Parathyroid adenoma (tissue), 2 donors: ENCODE data around the gene KLK10.
A peak's percentile ranks its signal among the peaks of the same experiment; 100 is the strongest.

Experiments
- H2AFZ ChIP-seq: fragments of 300-600 bp; sonication (generic); one replicate; pipeline ENCODE4 v1.7.0; 2017; ENCODE audit warnings: antibody characterized with exemption, mild to moderate bottlenecking
- H3K27ac ChIP-seq: fragments of 300-600 bp; sonication (generic); one replicate; pipeline ENCODE4 v1.7.0; 2017
- H3K27me3 ChIP-seq: fragments of 300-600 bp; sonication (generic); one replicate; pipeline ENCODE4 v1.7.0; 2017; ENCODE audit warnings: low read length; ENCODE audit not compliant: control insufficient read depth, insufficient read depth
- H3K36me3 ChIP-seq: fragments of 300-600 bp; sonication (generic); one replicate; pipeline ENCODE4 v1.7.0; 2017; ENCODE audit warnings: low read length; ENCODE audit not compliant: control insufficient read depth, insufficient read depth
- H3K4me1 ChIP-seq: fragments of 300-600 bp; sonication (generic); one replicate; pipeline ENCODE4 v1.7.0; 2017; ENCODE audit warnings: control low read depth
- H3K4me2 ChIP-seq: fragments of 300-600 bp; sonication (generic); one replicate; pipeline ENCODE4 v1.7.0; 2017; ENCODE audit warnings: low read length
- H3K4me3 ChIP-seq: fragments of 300-600 bp; sonication (generic); one replicate; pipeline ENCODE4 v1.7.0; 2017; ENCODE audit warnings: low read depth, low read length
- H3K79me2 ChIP-seq: fragments of 300-600 bp; sonication (generic); one replicate; pipeline ENCODE4 v1.7.0; 2017; ENCODE audit warnings: control low read depth
- H3K9ac ChIP-seq: fragments of 300-600 bp; sonication (generic); one replicate; pipeline ENCODE4 v1.7.0; 2017; ENCODE audit warnings: mild to moderate bottlenecking
- H3K9me3 ChIP-seq: fragments of 300-600 bp; sonication (generic); one replicate; pipeline ENCODE4 v1.7.0; 2017; ENCODE audit warnings: low read length; ENCODE audit not compliant: control insufficient read depth
- CTCF ChIP-seq: fragments of 300-600 bp; sonication (generic); IDR thresholded peaks from one replicate; pipeline ENCODE4 v1.7.0; 2017; ENCODE audit warnings: antibody characterized with exemption, mild to moderate bottlenecking
- donor health status: primary hyperparathyroidism.

KLK10 gene

GRCh38 chr19:51024924-51025323 is 5.4 kb upstream of the KLK10 start:
- no peak for TF ChIP-seq CTCF
- Histone ChIP-seq H3K9ac (no peak overlapping the region), H2AFZ (no peak overlapping the region), H3K79me2 (no peaks in the 10 kb centered on the region), H3K9me3 (no peaks in the 10 kb centered on the region), H3K4me2 (no peak overlapping the region), H3K27ac (no peak overlapping the region), H3K27me3 (no peaks in the 10 kb centered on the region), H3K4me3 (no peak overlapping the region), H3K36me3 (no peaks in the 10 kb centered on the region), H3K4me1 (peaks cover 2% of the 10 kb centered on the region)

GRCh38 chr19:51023946-51024345 is 4.4 kb upstream of the KLK10 start:
- Histone ChIP-seq H3K4me2 (no peak overlapping the region), H3K79me2 (no peaks in the 10 kb centered on the region), H3K9me3 (no peaks in the 10 kb centered on the region), H3K36me3 (no peaks in the 10 kb centered on the region), H2AFZ (no peak overlapping the region), H3K27me3 (no peaks in the 10 kb centered on the region), H3K9ac (no peak overlapping the region), H3K27ac (no peak overlapping the region), H3K4me3 (no peak overlapping the region), H3K4me1 (peaks cover 4% of the 10 kb centered on the region)
- no peak for TF ChIP-seq CTCF

GRCh38 chr19:51022526-51022925 is 3.0 kb upstream of the KLK10 start:
- H3K4me1 ChIP-seq = peaks cover 5% of the 10 kb centered on the region
- H3K27me3 ChIP-seq = no peaks in the 10 kb centered on the region
- H3K79me2 ChIP-seq = no peaks in the 10 kb centered on the region
- no peak overlapping the region for H3K4me2 ChIP-seq
- no peak overlapping the region for H3K27ac ChIP-seq
- H2AFZ ChIP-seq = no peak overlapping the region
- TF ChIP-seq CTCF = no peak
- no peaks in the 10 kb centered on the region for H3K36me3 ChIP-seq
- no peak overlapping the region for H3K4me3 ChIP-seq
- no peaks in the 10 kb centered on the region for H3K9me3 ChIP-seq
- no peak overlapping the region for H3K9ac ChIP-seq

- peaks cover 10% of the 10 kb centered on the region for H3K4me1 ChIP-seq
- H3K9me3 ChIP-seq = no peaks in the 10 kb centered on the region
- no peak overlapping the region for H3K4me2 ChIP-seq
- H3K36me3 ChIP-seq = no peaks in the 10 kb centered on the region
- H2AFZ ChIP-seq = peak overlapping the region; percentile 6
- no peak overlapping the region for H3K27ac ChIP-seq
- TF ChIP-seq CTCF = peak; percentile 79
- H3K4me3 ChIP-seq = no peak overlapping the region
- H3K79me2 ChIP-seq = no peaks in the 10 kb centered on the region
- H3K9ac ChIP-seq = no peak overlapping the region
- no peaks in the 10 kb centered on the region for H3K27me3 ChIP-seq
Measured at GRCh38 chr19:51020988-51021651, 1.6 kb upstream of the KLK10 start.
